Stomach (tissue), 9 donors: ENCODE data around the gene NCK1. TPM values are rescaled to one million over a fixed set of nuclear protein-coding genes. Genes with fewer than 3 reads are reported as not detected.
A peak's percentile ranks its signal among the peaks of the same experiment; 100 is the strongest.
"Not testable (repeated sequence)": the region's sequence is repeated elsewhere in the genome, so short reads cannot be mapped to it uniquely, and the experiment has no call there.

Source experiments
- DNase-seq, 2 donors: peaks; one replicate each; pipeline versions ENCODE4 v3.0.0 to v3.0.0-alpha.2; 2013 to 2019
- H3K27ac ChIP-seq, 5 donors: fragments of 200-600 bp in 4 of 5; sonication (generic) in 4 of 5; one replicate each; pipeline ENCODE4 v1.5.1; 2013 to 2019; ENCODE audit warnings: mild to moderate bottlenecking in 1 of 5, moderate library complexity in 1 of 5
- H3K27me3 ChIP-seq, 3 donors: fragments of 200-600 bp; sonication (generic); one replicate each; pipeline ENCODE4 v1.5.1; 2017 to 2019; ENCODE audit warnings: mixed run types in 1 of 3
- H3K36me3 ChIP-seq, 4 donors: fragments of 200-600 bp; sonication (generic); 1 replicate in 3 of 4; 2 replicates in 1 of 4; pipeline ENCODE4 v1.5.1; 2016 to 2019
- H3K4me1 ChIP-seq, 4 donors: fragments of 200-600 bp; sonication (generic); one replicate each; pipeline ENCODE4 v1.5.1; 2016 to 2019
- H3K4me3 ChIP-seq, 4 donors: fragments of 200-600 bp; sonication (generic) in 3 of 4; one replicate each; pipeline ENCODE4 v1.5.1; 2016 to 2019; ENCODE audit warnings: mild to moderate bottlenecking in 1 of 4
- H3K9me3 ChIP-seq, 4 donors: fragments of 200-600 bp; sonication (generic); one replicate each; pipeline ENCODE4 v1.5.1; 2016 to 2019
- EP300 ChIP-seq: sonication (generic); formaldehyde crosslinking; IDR thresholded peaks from one replicate; pipeline ENCODE4 v1.6.1; 2017; ENCODE audit warnings: antibody characterized with exemption
- POLR2A ChIP-seq, 4 donors: fragments of 450-650 bp; IDR thresholded peaks; one replicate each; pipeline ENCODE4 v1.6.1; 2016; ENCODE audit warnings: antibody characterized with exemption in 4 of 4, control low read depth in 2 of 4, mild to moderate bottlenecking in 1 of 4, moderate library complexity in 1 of 4
- POLR2AphosphoS5 ChIP-seq, 3 donors: sonication (generic); formaldehyde crosslinking; IDR thresholded peaks; one replicate each; pipeline ENCODE4 v1.6.1; 2016; ENCODE audit warnings: antibody characterized with exemption in 3 of 3
- WGBS, 5 donors: extraction: QIAGEN DNeasy Blood & Tissue Kit in 3 of 5; methylation state at CpG; one replicate each; pipeline versions ENCODE4 v1.1.5 to v1.1.7; 2013 to 2018; 5-methylcytosine and 5-hydroxymethylcytosine counted together
- intact Hi-C: fragments of 100-400 bp; cut with DNase I; formaldehyde crosslinking; loops from one replicate; pipeline ENCODE4 v1.15.1; 2023; ENCODE audit warnings: low total_unique reads
- polyA plus RNA-seq, 3 donors: library from polyadenylated mRNA; stranded (reverse); fragments of 200-250 nt; gene quantifications; one replicate each; pipeline ENCODE4 v1.2.3, GENCODE V29; 2013
- total RNA-seq, 5 donors: library from RNA; depleted of rRNA; stranded (reverse); fragments of >200 nt; gene quantifications; one replicate each; pipeline versions ENCODE4 v1.1.0 to v1.2.3, GENCODE V29; 2014 to 2016
- TF ChIP-seq, protein P1 (sequence below), 7 experiments: fragments of 450-650 bp in 4 of 7; fragments of 200-600 bp in 3 of 7; sonication (generic) in 3 of 7; IDR thresholded peaks; one replicate each; pipeline ENCODE4 v1.5.1; 2016 to 2019; ENCODE audit warnings: antibody characterized with exemption in 7 of 7, control low read depth in 2 of 7, mild to moderate bottlenecking in 1 of 7
- donor health status: healthy with polysubstance abuse.
- donor health status: Bipolar disorder and iron deficiency.
- donor health status: healthy.

The NCK1 gene
- total and polyA plus RNA-seq, 8 donors = 11.9 to 59.8 (median 25.2) TPM

DNA sequence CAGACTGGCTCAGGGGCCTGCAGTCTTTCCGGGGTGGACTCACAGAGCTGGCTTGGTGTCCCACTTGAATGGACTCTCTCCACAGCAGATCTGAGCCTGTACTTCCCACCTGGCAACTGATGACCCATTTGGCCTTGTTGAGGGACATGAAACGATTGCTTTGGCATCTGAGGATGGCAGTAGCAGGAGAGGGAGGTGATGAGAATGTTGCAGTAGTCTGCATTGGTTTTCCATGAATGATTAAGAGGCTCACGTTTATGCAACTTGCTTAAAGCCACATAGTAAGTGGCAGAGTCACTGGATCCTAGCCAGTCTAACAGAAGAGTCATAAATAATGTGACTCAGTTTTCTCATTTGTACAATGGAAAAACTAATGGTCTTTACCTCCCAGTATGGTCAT lies 117.7 kb downstream of the NCK1 start:
- DNase-seq = no peak
- H3K4me3 ChIP-seq = no peak overlapping the region
- no peaks in the 10 kb centered on the region for H3K36me3 ChIP-seq
- no peak overlapping the region for H3K27ac ChIP-seq
- 78 to 84% (median 80%) methylated on average over 3 of the region's 3 CpGs for WGBS, 5 donors
- intact Hi-C loops = no loop called here
- peaks cover 0 to 2% (median under 1%) of the 10 kb centered on the region in 4 donors for H3K9me3 ChIP-seq
- no peaks in the 10 kb centered on the region for H3K27me3 ChIP-seq
- TF ChIP-seq POLR2A (IDR thresholded peaks at IDR 0.05) = no peak
- no peak for TF ChIP-seq POLR2AphosphoS5 (IDR thresholded peaks at IDR 0.05)
- no peak for TF ChIP-seq EP300
- TF ChIP-seq, protein P1, sequence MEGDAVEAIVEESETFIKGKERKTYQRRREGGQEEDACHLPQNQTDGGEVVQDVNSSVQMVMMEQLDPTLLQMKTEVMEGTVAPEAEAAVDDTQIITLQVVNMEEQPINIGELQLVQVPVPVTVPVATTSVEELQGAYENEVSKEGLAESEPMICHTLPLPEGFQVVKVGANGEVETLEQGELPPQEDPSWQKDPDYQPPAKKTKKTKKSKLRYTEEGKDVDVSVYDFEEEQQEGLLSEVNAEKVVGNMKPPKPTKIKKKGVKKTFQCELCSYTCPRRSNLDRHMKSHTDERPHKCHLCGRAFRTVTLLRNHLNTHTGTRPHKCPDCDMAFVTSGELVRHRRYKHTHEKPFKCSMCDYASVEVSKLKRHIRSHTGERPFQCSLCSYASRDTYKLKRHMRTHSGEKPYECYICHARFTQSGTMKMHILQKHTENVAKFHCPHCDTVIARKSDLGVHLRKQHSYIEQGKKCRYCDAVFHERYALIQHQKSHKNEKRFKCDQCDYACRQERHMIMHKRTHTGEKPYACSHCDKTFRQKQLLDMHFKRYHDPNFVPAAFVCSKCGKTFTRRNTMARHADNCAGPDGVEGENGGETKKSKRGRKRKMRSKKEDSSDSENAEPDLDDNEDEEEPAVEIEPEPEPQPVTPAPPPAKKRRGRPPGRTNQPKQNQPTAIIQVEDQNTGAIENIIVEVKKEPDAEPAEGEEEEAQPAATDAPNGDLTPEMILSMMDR (IDR thresholded peaks at IDR 0.05) = no peak
- H3K4me1 ChIP-seq = peaks cover 0 to 2% (median 0%) of the 10 kb centered on the region in 4 donors

DNA sequence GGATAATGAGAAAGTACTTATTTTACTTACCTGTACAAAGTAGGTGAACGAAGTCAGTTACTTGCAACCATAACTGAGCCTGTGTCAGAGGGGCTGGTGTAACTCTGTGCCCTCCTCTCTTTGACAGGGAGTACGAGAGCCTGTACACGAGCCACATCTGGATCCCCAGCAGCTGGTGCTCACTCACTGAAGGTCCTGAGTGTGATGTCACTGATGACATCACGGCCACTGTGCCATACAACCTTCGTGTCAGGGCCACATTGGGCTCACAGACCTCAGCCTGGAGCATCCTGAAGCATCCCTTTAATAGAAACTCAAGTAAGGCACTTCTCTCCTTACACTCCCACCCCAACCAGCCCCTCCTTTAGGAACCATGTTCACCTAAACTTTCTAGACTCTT lies 120.0 kb downstream of the NCK1 start:
- Histone ChIP-seq H3K27me3 (no peaks in the 10 kb centered on the region), H3K4me1 (peaks cover 0 to 4% (median 0%) of the 10 kb centered on the region in 4 donors), H3K36me3 (no peaks in the 10 kb centered on the region), H3K4me3 (no peak overlapping the region), H3K9me3 (no peaks in the 10 kb centered on the region), H3K27ac (no peak overlapping the region)
- intact Hi-C loops = no loop called here
- no peak for DNase-seq
- TF ChIP-seq POLR2AphosphoS5 (IDR thresholded peaks at IDR 0.05) (no peak), POLR2A (IDR thresholded peaks at IDR 0.05) (no peak), EP300 (no peak)
- TF ChIP-seq, protein P1 (IDR thresholded peaks at IDR 0.05) = no peak
- WGBS, 5 donors = 91 to 97% (median 93%) methylated on average over 5 of the region's 5 CpGs

DNA sequence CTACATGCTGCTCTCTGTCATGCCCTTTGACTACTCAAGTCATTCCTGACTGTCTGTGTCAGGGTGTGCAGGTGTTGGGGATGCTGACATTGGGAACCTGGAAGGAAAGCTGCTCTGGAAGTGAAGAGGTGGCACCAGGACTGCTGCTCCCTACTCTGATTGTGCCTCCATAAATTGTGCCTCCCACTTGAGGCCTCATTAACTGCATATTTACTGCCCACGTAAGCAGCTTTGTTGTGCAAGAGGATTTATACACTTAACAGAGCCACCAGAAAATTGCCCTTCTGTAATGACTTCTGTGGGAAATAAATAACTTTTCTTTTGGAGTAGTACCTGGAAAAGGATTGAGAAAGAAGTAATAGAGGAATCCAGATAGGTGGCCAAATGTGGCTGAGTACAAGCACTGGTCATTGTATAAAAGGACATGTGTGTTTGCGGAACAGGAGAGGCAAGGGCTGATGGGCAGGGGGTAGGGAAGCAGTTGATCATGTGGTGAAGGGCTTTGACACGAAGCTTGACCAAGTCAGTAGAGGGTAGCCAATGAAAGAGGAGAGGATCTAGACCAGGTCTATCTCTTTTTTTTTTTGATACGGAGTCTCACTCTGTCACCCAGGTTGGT lies 120.6 kb downstream of the NCK1 start:
- H3K4me1 ChIP-seq = peaks cover 0 to 4% (median 0%) of the 10 kb centered on the region in 4 donors
- no peak for DNase-seq
- WGBS, 5 donors = 89 to 96% (median 94%) methylated on average over 4 of the region's 4 CpGs
- H3K4me3 ChIP-seq = no peak overlapping the region
- TF ChIP-seq EP300 (no peak), POLR2A (IDR thresholded peaks at IDR 0.05) (no peak), POLR2AphosphoS5 (IDR thresholded peaks at IDR 0.05) (no peak)
- TF ChIP-seq, protein P1 (IDR thresholded peaks at IDR 0.05) = no peak
- H3K27me3 ChIP-seq = no peaks in the 10 kb centered on the region
- H3K9me3 ChIP-seq = no peaks in the 10 kb centered on the region
- H3K27ac ChIP-seq = no peak overlapping the region
- intact Hi-C loops = no loop called here
- no peaks in the 10 kb centered on the region for H3K36me3 ChIP-seq

DNA sequence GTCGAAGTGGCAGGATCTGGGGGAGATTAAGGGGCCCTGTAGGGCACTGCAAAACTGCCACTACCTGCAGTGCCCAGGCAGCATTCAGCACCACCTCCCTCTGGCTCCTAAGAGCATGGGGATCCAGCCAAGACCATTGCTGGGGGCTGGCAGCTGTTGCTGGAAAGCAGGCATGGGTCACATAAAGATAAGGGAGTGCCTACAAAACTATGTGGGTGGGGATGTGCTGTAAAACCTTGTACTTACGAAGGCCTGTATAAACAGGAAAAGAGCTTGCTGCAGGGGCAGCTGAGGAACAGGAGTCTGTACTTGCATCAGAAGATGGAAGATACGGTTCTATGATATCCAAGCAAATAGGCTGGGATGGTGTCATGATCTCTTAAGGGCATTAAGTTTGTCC lies 122.8 kb downstream of the NCK1 start:
- WGBS, 5 donors = 21 to 43% (median 28%) methylated on average over 3 of the region's 3 CpGs
- Histone ChIP-seq H3K27ac (no peak overlapping the region), H3K9me3 (no peaks in the 10 kb centered on the region), H3K36me3 (no peaks in the 10 kb centered on the region), H3K4me3 (no peak overlapping the region), H3K27me3 (no peaks in the 10 kb centered on the region), H3K4me1 (peaks cover 0 to 4% (median 0%) of the 10 kb centered on the region in 4 donors)
- peak; percentile 29 to 46 for DNase-seq
- intact Hi-C loops = no loop called here
- TF ChIP-seq EP300 (no peak), POLR2AphosphoS5 (IDR thresholded peaks at IDR 0.05) (no peak), POLR2A (IDR thresholded peaks at IDR 0.05) (no peak)
- TF ChIP-seq, protein P1 (IDR thresholded peaks at IDR 0.05) = no peak

DNA sequence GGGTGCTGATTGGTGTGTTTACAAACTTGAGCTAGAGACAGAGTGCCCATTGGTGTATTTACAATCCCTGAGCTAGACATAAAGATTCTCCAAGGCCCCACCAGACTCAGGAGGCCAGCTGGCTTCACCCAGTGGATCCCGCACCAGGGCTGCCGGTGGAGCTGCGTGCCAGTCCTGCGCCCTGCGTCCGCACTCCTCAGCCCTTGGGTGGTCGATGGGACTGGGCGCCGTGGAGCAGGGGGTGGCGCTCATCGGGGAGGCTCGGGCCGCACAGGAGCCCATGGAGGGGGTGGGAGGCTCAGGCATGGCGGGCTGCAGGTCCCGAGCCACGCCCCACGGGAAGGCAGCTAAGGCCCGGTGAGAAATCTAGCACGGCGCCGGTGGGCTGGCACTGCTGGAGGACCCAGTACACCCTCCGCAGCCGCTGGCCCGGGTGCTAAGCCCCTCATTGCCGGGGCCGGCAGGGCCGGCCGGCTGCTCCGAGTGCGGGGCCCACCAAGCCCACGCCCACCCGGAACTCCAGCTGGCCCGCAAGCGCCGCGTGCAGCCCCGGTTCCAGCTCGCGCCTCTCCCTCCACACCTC lies 125.5 kb downstream of the NCK1 start:
- intact Hi-C loops, H3K9me3 ChIP-seq, H3K4me1 ChIP-seq, H3K27ac ChIP-seq, H3K36me3 ChIP-seq, H3K27me3 ChIP-seq, H3K4me3 ChIP-seq, DNase-seq: not testable (repeated sequence)
- WGBS, 5 donors = 95 to 97% (median 96%) methylated on average over 4 to 39 of the region's 39 CpGs
